GM12872 (cell line): Measurements from ENCODE around the gene PTOV1.

Source experiments
- CTCF ChIP-seq: IDR thresholded peaks from 3 replicates; pipeline ENCODE4 v1.5.1; 2011; ENCODE audit warnings: low read depth, mild to moderate bottlenecking, low read length, moderate library complexity; ENCODE audit not compliant: insufficient read depth

Gene PTOV1

GRCh38 chr19:49875857-49876421 lies 25.0 kb downstream of the PTOV1 start:
- no peak for TF ChIP-seq CTCF

GRCh38 chr19:49876422-49877019 lies 25.6 kb downstream of the PTOV1 start:
- no peak for TF ChIP-seq CTCF

- no peak for TF ChIP-seq CTCF
Observed at GRCh38 chr19:49877020-49877878, 26.3 kb downstream of the PTOV1 start, which contains the start of the genes AKT1S1 and TBC1D17. TSS of gene AKT1S1 (minus strand) at chr19:49877355. CDS start at chr19:49873295, 4,060 bp downstream. TSS of gene TBC1D17 (plus strand) at chr19:49877702. CDS start at chr19:49877724, 22 bp downstream.

- no peak for TF ChIP-seq CTCF
Observed at GRCh38 chr19:49877879-49878743, 27.2 kb downstream of the PTOV1 start.

- no peak for TF ChIP-seq CTCF
Observed at GRCh38 chr19:49878744-49879070, 27.7 kb downstream of the PTOV1 start.

- no peak for TF ChIP-seq CTCF
Observed at GRCh38 chr19:49879243-49879963, 28.4 kb downstream of the PTOV1 start.
